ENCODE data around the gene WDR90. TPM values are rescaled to one million over a fixed set of nuclear protein-coding genes. Genes with fewer than 3 reads are reported as not detected.

WDR90 gene
- polyA plus RNA-seq, 1 donor from 2014 or later: 32.1 TPM

GRCh38 chr16:678209-678857, 29.2 kb downstream of the WDR90 start:
- H3K27me3 ChIP-seq (ENCODE audit: insufficient read depth, low read depth, low read length): peaks cover 3% of the 10 kb centered on the region
- H3K27ac ChIP-seq (ENCODE audit: low read length): no peak overlapping the region
- no peaks in the 10 kb centered on the region for H3K9me3 ChIP-seq (ENCODE audit: low read length)

GRCh38 chr16:678858-679813, 30.0 kb downstream of the WDR90 start:
- Histone ChIP-seq H3K36me3 (ENCODE audit: insufficient read depth, low read length) (no peaks in the 10 kb centered on the region), H3K27me3 (ENCODE audit: insufficient read depth, low read depth, low read length) (peaks cover 3% of the 10 kb centered on the region), H4K20me1 (ENCODE audit: insufficient read depth) (peaks cover 6% of the 10 kb centered on the region), H2AFZ (ENCODE audit: low read depth, low read length) (no peak overlapping the region), H3K27ac (ENCODE audit: low read length) (peak overlapping the region; percentile 24), H3K79me2 (replicated peaks; ENCODE audit: insufficient read depth, low read length) (peaks cover 20% of the 10 kb centered on the region), H3K4me2 (ENCODE audit: low read length) (no peak overlapping the region), H3K9ac (ENCODE audit: low read length) (peak overlapping the region; percentile 44), H3K9me3 (ENCODE audit: low read length) (no peaks in the 10 kb centered on the region), H3K4me3 (ENCODE audit: low read length) (peak overlapping the region; percentile 70), H3K9me2 (ENCODE audit: insufficient read depth, low read length) (no peaks in the 10 kb centered on the region), H3F3A (ENCODE audit: insufficient read depth, low read length, poor library complexity, severe bottlenecking) (no peaks in the 10 kb centered on the region)
- no peak for TF ChIP-seq RAD21 (conservative IDR thresholded peaks at IDR 0.05)
- no peak for TF ChIP-seq EZH2 (IDR thresholded peaks at IDR 0.05; ENCODE audit: borderline replicate concordance, insufficient read depth, low read length, poor library complexity, severe bottlenecking)
- TF ChIP-seq POLR2AphosphoS5 (IDR thresholded peaks at IDR 0.05): no peak
- TF ChIP-seq, protein P1, sequence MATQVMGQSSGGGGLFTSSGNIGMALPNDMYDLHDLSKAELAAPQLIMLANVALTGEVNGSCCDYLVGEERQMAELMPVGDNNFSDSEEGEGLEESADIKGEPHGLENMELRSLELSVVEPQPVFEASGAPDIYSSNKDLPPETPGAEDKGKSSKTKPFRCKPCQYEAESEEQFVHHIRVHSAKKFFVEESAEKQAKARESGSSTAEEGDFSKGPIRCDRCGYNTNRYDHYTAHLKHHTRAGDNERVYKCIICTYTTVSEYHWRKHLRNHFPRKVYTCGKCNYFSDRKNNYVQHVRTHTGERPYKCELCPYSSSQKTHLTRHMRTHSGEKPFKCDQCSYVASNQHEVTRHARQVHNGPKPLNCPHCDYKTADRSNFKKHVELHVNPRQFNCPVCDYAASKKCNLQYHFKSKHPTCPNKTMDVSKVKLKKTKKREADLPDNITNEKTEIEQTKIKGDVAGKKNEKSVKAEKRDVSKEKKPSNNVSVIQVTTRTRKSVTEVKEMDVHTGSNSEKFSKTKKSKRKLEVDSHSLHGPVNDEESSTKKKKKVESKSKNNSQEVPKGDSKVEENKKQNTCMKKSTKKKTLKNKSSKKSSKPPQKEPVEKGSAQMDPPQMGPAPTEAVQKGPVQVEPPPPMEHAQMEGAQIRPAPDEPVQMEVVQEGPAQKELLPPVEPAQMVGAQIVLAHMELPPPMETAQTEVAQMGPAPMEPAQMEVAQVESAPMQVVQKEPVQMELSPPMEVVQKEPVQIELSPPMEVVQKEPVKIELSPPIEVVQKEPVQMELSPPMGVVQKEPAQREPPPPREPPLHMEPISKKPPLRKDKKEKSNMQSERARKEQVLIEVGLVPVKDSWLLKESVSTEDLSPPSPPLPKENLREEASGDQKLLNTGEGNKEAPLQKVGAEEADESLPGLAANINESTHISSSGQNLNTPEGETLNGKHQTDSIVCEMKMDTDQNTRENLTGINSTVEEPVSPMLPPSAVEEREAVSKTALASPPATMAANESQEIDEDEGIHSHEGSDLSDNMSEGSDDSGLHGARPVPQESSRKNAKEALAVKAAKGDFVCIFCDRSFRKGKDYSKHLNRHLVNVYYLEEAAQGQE (IDR thresholded peaks at IDR 0.05; ENCODE audit: borderline replicate concordance): no peak
- TF ChIP-seq TAF1 (IDR thresholded peaks at IDR 0.05; ENCODE audit: low read depth): no peak
- TF ChIP-seq, protein P2, sequence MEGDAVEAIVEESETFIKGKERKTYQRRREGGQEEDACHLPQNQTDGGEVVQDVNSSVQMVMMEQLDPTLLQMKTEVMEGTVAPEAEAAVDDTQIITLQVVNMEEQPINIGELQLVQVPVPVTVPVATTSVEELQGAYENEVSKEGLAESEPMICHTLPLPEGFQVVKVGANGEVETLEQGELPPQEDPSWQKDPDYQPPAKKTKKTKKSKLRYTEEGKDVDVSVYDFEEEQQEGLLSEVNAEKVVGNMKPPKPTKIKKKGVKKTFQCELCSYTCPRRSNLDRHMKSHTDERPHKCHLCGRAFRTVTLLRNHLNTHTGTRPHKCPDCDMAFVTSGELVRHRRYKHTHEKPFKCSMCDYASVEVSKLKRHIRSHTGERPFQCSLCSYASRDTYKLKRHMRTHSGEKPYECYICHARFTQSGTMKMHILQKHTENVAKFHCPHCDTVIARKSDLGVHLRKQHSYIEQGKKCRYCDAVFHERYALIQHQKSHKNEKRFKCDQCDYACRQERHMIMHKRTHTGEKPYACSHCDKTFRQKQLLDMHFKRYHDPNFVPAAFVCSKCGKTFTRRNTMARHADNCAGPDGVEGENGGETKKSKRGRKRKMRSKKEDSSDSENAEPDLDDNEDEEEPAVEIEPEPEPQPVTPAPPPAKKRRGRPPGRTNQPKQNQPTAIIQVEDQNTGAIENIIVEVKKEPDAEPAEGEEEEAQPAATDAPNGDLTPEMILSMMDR (IDR thresholded peaks at IDR 0.05; ENCODE audit: poor library complexity, severe bottlenecking): no peak
- TF ChIP-seq MXI1 (conservative IDR thresholded peaks at IDR 0.05; ENCODE audit: poor library complexity, severe bottlenecking): no peak
- no peak for TF ChIP-seq SMC3 (conservative IDR thresholded peaks at IDR 0.05; ENCODE audit: poor library complexity)
- TF ChIP-seq EP300 (conservative IDR thresholded peaks at IDR 0.05; ENCODE audit: poor library complexity, severe bottlenecking): no peak

More at GRCh38 chr16:678209-678857, 29.2 kb downstream of the WDR90 start:
- Histone ChIP-seq H3K4me3 (ENCODE audit: low read length) (no peak overlapping the region), H3F3A (ENCODE audit: insufficient read depth, low read length, poor library complexity, severe bottlenecking) (no peaks in the 10 kb centered on the region), H3K9ac (ENCODE audit: low read length) (no peak overlapping the region), H3K36me3 (ENCODE audit: insufficient read depth, low read length) (no peaks in the 10 kb centered on the region), H2AFZ (ENCODE audit: low read depth, low read length) (no peak overlapping the region), H3K9me2 (ENCODE audit: insufficient read depth, low read length) (no peaks in the 10 kb centered on the region), H4K20me1 (ENCODE audit: insufficient read depth) (peaks cover 6% of the 10 kb centered on the region), H3K4me2 (ENCODE audit: low read length) (no peak overlapping the region), H3K79me2 (replicated peaks; ENCODE audit: insufficient read depth, low read length) (peaks cover 18% of the 10 kb centered on the region)
- TF ChIP-seq MXI1 (conservative IDR thresholded peaks at IDR 0.05; ENCODE audit: poor library complexity, severe bottlenecking) (no peak), TAF1 (IDR thresholded peaks at IDR 0.05; ENCODE audit: low read depth) (no peak), EP300 (conservative IDR thresholded peaks at IDR 0.05; ENCODE audit: poor library complexity, severe bottlenecking) (no peak)

Measured in neural cell (in vitro differentiated cells).